Measurements from ENCODE around the gene SACS. TPM values are rescaled to one million over a fixed set of nuclear protein-coding genes. Genes with fewer than 3 reads are reported as not detected.
A peak's percentile ranks its signal among the peaks of the same experiment; 100 is the strongest.

Gene SACS, protein sequence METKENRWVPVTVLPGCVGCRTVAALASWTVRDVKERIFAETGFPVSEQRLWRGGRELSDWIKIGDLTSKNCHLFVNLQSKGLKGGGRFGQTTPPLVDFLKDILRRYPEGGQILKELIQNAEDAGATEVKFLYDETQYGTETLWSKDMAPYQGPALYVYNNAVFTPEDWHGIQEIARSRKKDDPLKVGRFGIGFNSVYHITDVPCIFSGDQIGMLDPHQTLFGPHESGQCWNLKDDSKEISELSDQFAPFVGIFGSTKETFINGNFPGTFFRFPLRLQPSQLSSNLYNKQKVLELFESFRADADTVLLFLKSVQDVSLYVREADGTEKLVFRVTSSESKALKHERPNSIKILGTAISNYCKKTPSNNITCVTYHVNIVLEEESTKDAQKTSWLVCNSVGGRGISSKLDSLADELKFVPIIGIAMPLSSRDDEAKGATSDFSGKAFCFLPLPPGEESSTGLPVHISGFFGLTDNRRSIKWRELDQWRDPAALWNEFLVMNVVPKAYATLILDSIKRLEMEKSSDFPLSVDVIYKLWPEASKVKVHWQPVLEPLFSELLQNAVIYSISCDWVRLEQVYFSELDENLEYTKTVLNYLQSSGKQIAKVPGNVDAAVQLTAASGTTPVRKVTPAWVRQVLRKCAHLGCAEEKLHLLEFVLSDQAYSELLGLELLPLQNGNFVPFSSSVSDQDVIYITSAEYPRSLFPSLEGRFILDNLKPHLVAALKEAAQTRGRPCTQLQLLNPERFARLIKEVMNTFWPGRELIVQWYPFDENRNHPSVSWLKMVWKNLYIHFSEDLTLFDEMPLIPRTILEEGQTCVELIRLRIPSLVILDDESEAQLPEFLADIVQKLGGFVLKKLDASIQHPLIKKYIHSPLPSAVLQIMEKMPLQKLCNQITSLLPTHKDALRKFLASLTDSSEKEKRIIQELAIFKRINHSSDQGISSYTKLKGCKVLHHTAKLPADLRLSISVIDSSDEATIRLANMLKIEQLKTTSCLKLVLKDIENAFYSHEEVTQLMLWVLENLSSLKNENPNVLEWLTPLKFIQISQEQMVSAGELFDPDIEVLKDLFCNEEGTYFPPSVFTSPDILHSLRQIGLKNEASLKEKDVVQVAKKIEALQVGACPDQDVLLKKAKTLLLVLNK (N-terminal part only)
- total RNA-seq, result 75.4 and 80.5 TPM in 2 replicates
- long read RNA-seq, full-length matches to known transcripts, result 13 of 79 reads
- long read RNA-seq, partial matches to known transcripts, result 28 of 79 reads
- long read RNA-seq, other reads (novel, unspliced or antisense), result 38 of 79 reads

DNA sequence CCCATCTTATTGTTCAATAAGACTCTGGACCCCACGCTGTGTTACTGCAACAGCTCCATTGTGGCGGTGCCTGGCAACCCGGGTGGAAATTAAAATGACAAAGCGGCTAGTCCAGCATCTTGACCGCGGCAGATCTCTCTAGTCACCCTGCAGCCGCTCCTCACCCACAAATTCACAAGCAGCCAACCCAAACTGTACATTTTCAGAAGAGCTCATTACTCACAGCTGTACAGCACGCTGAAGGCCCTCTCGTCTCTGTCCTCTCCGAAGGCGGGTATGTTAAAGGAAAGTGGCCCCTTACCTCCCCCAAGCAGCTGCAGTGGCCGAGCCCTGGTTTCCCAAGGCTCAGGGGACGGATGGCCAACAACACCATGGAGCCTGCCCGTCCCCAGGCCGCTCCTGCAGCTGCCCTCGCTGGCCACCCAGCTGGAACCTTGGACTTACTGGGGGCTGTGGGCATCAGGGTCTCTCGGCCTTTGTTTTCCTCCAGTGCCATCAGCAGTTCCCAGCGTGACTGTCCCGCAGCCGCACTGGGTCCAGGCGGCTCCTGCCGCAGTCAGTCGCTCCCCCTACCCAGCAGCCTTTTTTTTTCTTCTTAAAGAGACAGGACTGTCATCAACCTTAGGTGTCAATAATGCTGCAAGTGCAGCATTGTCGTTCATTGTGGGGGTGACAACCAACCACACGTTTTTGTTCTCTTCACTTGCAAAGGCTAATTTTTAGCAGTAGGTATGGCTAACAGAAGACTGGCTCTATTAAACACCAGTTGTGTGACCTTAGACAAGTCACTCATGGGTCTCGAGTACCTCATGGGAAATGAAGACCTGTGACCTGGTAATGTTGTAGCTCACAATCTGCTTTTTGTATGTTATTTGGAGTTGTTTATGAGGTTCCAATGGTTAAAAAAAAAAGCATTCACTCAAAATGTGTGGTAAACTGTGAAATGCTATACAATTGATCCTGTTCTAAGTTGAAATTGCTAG is at the start of gene SACS:
TSS of gene SACS (minus strand) at position 532 of the 983 bp plus-strand sequence. CDS start 22,463 bp downstream, outside the sequence.
- peak within 1 kb of the TSS; percentile 95 for H3K27ac Mint-ChIP-seq (ENCODE audit: unreplicated experiment)
- TF ChIP-seq, protein P1, sequence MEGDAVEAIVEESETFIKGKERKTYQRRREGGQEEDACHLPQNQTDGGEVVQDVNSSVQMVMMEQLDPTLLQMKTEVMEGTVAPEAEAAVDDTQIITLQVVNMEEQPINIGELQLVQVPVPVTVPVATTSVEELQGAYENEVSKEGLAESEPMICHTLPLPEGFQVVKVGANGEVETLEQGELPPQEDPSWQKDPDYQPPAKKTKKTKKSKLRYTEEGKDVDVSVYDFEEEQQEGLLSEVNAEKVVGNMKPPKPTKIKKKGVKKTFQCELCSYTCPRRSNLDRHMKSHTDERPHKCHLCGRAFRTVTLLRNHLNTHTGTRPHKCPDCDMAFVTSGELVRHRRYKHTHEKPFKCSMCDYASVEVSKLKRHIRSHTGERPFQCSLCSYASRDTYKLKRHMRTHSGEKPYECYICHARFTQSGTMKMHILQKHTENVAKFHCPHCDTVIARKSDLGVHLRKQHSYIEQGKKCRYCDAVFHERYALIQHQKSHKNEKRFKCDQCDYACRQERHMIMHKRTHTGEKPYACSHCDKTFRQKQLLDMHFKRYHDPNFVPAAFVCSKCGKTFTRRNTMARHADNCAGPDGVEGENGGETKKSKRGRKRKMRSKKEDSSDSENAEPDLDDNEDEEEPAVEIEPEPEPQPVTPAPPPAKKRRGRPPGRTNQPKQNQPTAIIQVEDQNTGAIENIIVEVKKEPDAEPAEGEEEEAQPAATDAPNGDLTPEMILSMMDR (conservative IDR thresholded peaks at IDR 0.05), result no peak
- peaks cover 45% of the 10 kb centered on the region for H3K4me1 Mint-ChIP-seq
- DNase-seq (ENCODE audit: low read depth, low spot score), result peak; percentile 68
- peak within 1 kb of the TSS; percentile 96 for H3K4me3 Mint-ChIP-seq
- H3K9me3 Mint-ChIP-seq, result no peaks in the 10 kb centered on the region
- peaks cover 3% of the 10 kb centered on the region for H3K36me3 Mint-ChIP-seq (ENCODE audit: low read depth)
- no peaks in the 10 kb centered on the region for H3K27me3 Mint-ChIP-seq (ENCODE audit: low read depth)

DNA sequence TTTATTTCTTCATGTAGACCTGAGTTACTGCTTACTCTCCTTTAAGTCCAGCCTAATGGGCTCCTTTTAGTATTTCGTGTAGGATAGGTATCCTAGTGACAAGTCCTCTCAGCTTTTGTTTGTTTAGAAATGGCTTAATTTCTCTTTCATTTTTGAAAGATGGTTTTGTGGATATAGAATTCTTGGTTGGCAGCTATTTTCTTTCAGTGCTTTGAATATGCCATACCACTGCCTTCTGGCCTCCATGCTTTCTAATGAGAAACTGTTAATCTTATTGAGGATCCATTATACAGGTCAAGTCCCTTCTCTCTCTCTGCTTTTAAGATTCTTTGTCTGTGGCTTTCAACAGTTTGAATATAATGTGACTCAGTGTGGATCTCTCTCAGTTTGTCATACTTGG is 46.8 kb upstream of the SACS start:
- peaks cover 31% of the 10 kb centered on the region for H3K4me1 Mint-ChIP-seq
- no peak for DNase-seq (ENCODE audit: low read depth, low spot score)
- no peak overlapping the region for H3K4me3 Mint-ChIP-seq
- H3K27ac Mint-ChIP-seq (ENCODE audit: unreplicated experiment), result no peak overlapping the region
- TF ChIP-seq, protein P1 (conservative IDR thresholded peaks at IDR 0.05), result no peak
- peaks cover 27% of the 10 kb centered on the region for H3K36me3 Mint-ChIP-seq (ENCODE audit: low read depth)
- H3K27me3 Mint-ChIP-seq (ENCODE audit: low read depth), result no peaks in the 10 kb centered on the region
- peaks cover 11% of the 10 kb centered on the region for H3K9me3 Mint-ChIP-seq

DNA sequence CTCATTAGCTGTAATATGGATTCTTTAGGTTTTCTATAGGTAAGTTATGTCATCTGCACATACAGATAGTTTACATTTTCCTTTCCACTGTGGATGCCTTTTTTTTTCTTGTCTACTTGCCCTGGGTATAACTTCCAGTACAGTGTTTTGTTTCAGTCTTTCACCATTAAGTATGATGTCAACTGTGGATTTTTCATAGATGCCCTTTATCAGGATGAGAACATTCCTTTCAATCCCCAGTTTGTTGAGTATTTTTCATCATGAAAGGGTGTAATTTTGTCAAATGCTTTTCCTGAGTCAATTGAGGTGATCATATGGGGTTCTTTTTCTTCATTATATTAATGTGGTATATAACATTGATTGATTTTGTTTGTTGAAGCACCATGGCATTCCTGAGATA is 43.6 kb upstream of the SACS start:
- Mint-ChIP-seq H3K27me3 (ENCODE audit: low read depth) (no peaks in the 10 kb centered on the region), H3K4me3 (no peak overlapping the region), H3K4me1 (peaks cover 41% of the 10 kb centered on the region), H3K27ac (ENCODE audit: unreplicated experiment) (no peak overlapping the region), H3K36me3 (ENCODE audit: low read depth) (peaks cover 26% of the 10 kb centered on the region), H3K9me3 (peaks cover 11% of the 10 kb centered on the region)
- TF ChIP-seq, protein P1 (conservative IDR thresholded peaks at IDR 0.05), result no peak
- no peak for DNase-seq (ENCODE audit: low read depth, low spot score)

DNA sequence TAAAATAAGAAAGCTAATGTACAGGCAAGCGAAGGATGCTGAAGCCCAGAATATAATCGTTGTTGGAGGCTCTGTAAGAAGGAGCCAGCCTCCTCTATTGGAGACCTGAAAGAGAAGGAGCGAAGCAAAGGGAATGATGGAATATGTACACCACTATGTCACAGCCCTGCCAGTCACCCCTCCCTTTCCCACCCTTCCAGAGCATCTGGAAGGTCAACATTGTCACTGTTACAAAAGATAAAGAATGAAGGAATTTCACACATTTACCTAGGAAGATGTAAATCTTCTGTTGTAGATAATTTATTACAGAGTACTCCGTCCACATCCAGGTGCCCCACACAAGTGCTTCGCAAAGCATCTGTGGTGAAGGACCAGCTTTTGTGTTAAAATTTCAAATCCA is 39.7 kb upstream of the SACS start:
- Mint-ChIP-seq H3K4me1 (peaks cover 69% of the 10 kb centered on the region), H3K27me3 (ENCODE audit: low read depth) (no peaks in the 10 kb centered on the region), H3K36me3 (ENCODE audit: low read depth) (peaks cover 8% of the 10 kb centered on the region), H3K4me3 (no peak overlapping the region), H3K27ac (ENCODE audit: unreplicated experiment) (no peak overlapping the region), H3K9me3 (no peaks in the 10 kb centered on the region)
- TF ChIP-seq, protein P1 (conservative IDR thresholded peaks at IDR 0.05), result no peak
- no peak for DNase-seq (ENCODE audit: low read depth, low spot score)

Data from neural crest cell (in vitro differentiated cells).